GM19324 (cell line): ENCODE results near the gene FKBP2.

Source experiments
- ATAC-seq: cut with Tn5 transposase; IDR thresholded peaks from one replicate; pipeline ENCODE4 v1.9.1; 2021; ENCODE audit warnings: mild to moderate bottlenecking, moderate library complexity; ENCODE audit not compliant: unreplicated experiment, low FRiP score

The FKBP2 gene

GRCh38 chr11:64246871-64247728 lies 6.2 kb downstream of the FKBP2 start, which contains the start of gene PPP1R14B:
Gene PPP1R14B, minus strand, starts transcription at chr11:64246943. Its CDS starts 270 bp downstream, at chr11:64246673.
- ATAC-seq: peak; percentile 37

GRCh38 chr11:64247729-64248531 lies 7.0 kb downstream of the FKBP2 start:
- ATAC-seq: no peak

- ATAC-seq: no peak
Measured at GRCh38 chr11:64248578-64248977, 7.7 kb downstream of the FKBP2 start.

- ATAC-seq: no peak
Measured at GRCh38 chr11:64249038-64249437, 8.1 kb downstream of the FKBP2 start.

GRCh38 chr11:64249563-64250414 lies 8.9 kb downstream of the FKBP2 start:
- no peak for ATAC-seq

GRCh38 chr11:64250415-64251015 lies 9.6 kb downstream of the FKBP2 start:
- ATAC-seq: no peak

GRCh38 chr11:64251016-64251752 lies 10.3 kb downstream of the FKBP2 start, which contains the start of gene PLCB3:
Gene PLCB3, plus strand, starts transcription at chr11:64251530. Its CDS starts 120 bp downstream, at chr11:64251650.
- peak; percentile 34 for ATAC-seq

- ATAC-seq: no peak
Measured at GRCh38 chr11:64251753-64252002, 10.8 kb downstream of the FKBP2 start.

GRCh38 chr11:64252003-64252872 lies 11.3 kb downstream of the FKBP2 start:
- ATAC-seq: no peak

- ATAC-seq: no peak
Measured at GRCh38 chr11:64253043-64253442, 12.1 kb downstream of the FKBP2 start.

GRCh38 chr11:64253481-64253880 lies 12.6 kb downstream of the FKBP2 start:
- no peak for ATAC-seq

GRCh38 chr11:64254326-64254725 lies 13.4 kb downstream of the FKBP2 start:
- ATAC-seq: no peak

GRCh38 chr11:64255135-64256128 lies 14.5 kb downstream of the FKBP2 start:
- no peak for ATAC-seq

- no peak for ATAC-seq
Measured at GRCh38 chr11:64256300-64256699, 15.4 kb downstream of the FKBP2 start.

- ATAC-seq: no peak
Measured at GRCh38 chr11:64258356-64258755, 17.5 kb downstream of the FKBP2 start.

GRCh38 chr11:64258946-64259532 lies 18.1 kb downstream of the FKBP2 start:
- no peak for ATAC-seq

- ATAC-seq: no peak
Measured at GRCh38 chr11:64259533-64260067, 18.7 kb downstream of the FKBP2 start.
